Memory B cell (primary cell): Measurements from ENCODE around the gene MSMB.

Experiments used
- ATAC-seq: fragments of 150-1000 bp; cut with Tn5 transposase; 2 replicates; pipeline ENCODE4 v1.10.0; 2021; ENCODE audit warnings: low read depth, mild to moderate bottlenecking, moderate library complexity
- DNase-seq, 2 donors: peaks; one replicate each; pipeline ENCODE4 v3.0.0; 2022; ENCODE audit warnings: low spot score in 2 of 2
- H3K27ac Mint-ChIP-seq: one replicate; pipeline ENCODE4 v1.8.0; 2022; ENCODE audit warnings: mild to moderate bottlenecking, moderate library complexity, mixed read lengths
- H3K27me3 Mint-ChIP-seq: one replicate; pipeline ENCODE4 v1.8.0; 2022; ENCODE audit warnings: mixed read lengths
- H3K36me3 Mint-ChIP-seq: one replicate; pipeline ENCODE4 v1.8.0; 2022; ENCODE audit warnings: mild to moderate bottlenecking, mixed read lengths
- H3K4me1 Mint-ChIP-seq: one replicate; pipeline ENCODE4 v1.8.0; 2022; ENCODE audit warnings: mixed read lengths
- H3K4me3 Mint-ChIP-seq: one replicate; pipeline ENCODE4 v1.8.0; 2022; ENCODE audit warnings: mild to moderate bottlenecking, moderate library complexity, mixed read lengths
- H3K9me3 Mint-ChIP-seq: one replicate; pipeline ENCODE4 v1.8.0; 2022; ENCODE audit warnings: mixed read lengths

The MSMB gene

GRCh38 chr10:46031648-46032532, 14.2 kb downstream of the MSMB start:
- peak overlapping the region; percentile 58 for H3K27ac Mint-ChIP-seq
- no peaks in the 10 kb centered on the region for H3K9me3 Mint-ChIP-seq
- H3K4me3 Mint-ChIP-seq, result peak overlapping the region; percentile 39
- peaks cover 5% of the 10 kb centered on the region for H3K27me3 Mint-ChIP-seq
- peaks cover 3% of the 10 kb centered on the region for H3K36me3 Mint-ChIP-seq
- peaks cover 20% of the 10 kb centered on the region for H3K4me1 Mint-ChIP-seq
- DNase-seq (no peak), ATAC-seq (no peak)

GRCh38 chr10:46030091-46030937, 15.8 kb downstream of the MSMB start, which contains the start of gene NCOA4:
TSS of gene NCOA4 (minus strand) at chr10:46030623. CDS start at chr10:46016680, 13,943 bp downstream.
- Mint-ChIP-seq H3K36me3 (peaks cover 3% of the 10 kb centered on the region), H3K27ac (peak within 1 kb of the TSS; percentile 99), H3K27me3 (peaks cover under 1% of the 10 kb centered on the region), H3K4me1 (peaks cover 27% of the 10 kb centered on the region), H3K9me3 (no peaks in the 10 kb centered on the region), H3K4me3 (peak within 1 kb of the TSS; percentile 99)
- ATAC-seq, result peak; percentile 96
- DNase-seq, result peak; percentile 91

- H3K4me3 Mint-ChIP-seq, result peak overlapping the region; percentile 99
- DNase-seq, result no peak
- peak overlapping the region; percentile 99 for H3K27ac Mint-ChIP-seq
- H3K4me1 Mint-ChIP-seq, result peaks cover 33% of the 10 kb centered on the region
- peaks cover 3% of the 10 kb centered on the region for H3K36me3 Mint-ChIP-seq
- H3K27me3 Mint-ChIP-seq, result no peaks in the 10 kb centered on the region
- H3K9me3 Mint-ChIP-seq, result no peaks in the 10 kb centered on the region
- ATAC-seq, result no peak
These were observed 16.5 kb downstream of the MSMB start for GRCh38 chr10:46029461-46030030.

- ATAC-seq, result peak; percentile 26
- H3K27ac Mint-ChIP-seq, result peak overlapping the region; percentile 99
- peak in 1 of 2 donors; percentile 18 for DNase-seq
- H3K9me3 Mint-ChIP-seq, result no peaks in the 10 kb centered on the region
- peaks cover 36% of the 10 kb centered on the region for H3K4me1 Mint-ChIP-seq
- H3K36me3 Mint-ChIP-seq, result peaks cover 3% of the 10 kb centered on the region
- H3K4me3 Mint-ChIP-seq, result peak overlapping the region; percentile 99
- H3K27me3 Mint-ChIP-seq, result no peaks in the 10 kb centered on the region
These were observed 17.2 kb downstream of the MSMB start for GRCh38 chr10:46028584-46029460.

GRCh38 chr10:46026106-46026505, 20.0 kb downstream of the MSMB start:
- DNase-seq, result no peak
- H3K36me3 Mint-ChIP-seq, result peaks cover 3% of the 10 kb centered on the region
- H3K4me3 Mint-ChIP-seq, result no peak overlapping the region
- H3K4me1 Mint-ChIP-seq, result peaks cover 46% of the 10 kb centered on the region
- no peaks in the 10 kb centered on the region for H3K9me3 Mint-ChIP-seq
- no peaks in the 10 kb centered on the region for H3K27me3 Mint-ChIP-seq
- no peak for ATAC-seq
- H3K27ac Mint-ChIP-seq, result no peak overlapping the region

- Mint-ChIP-seq H3K9me3 (no peaks in the 10 kb centered on the region), H3K27ac (peak overlapping the region; percentile 10), H3K4me3 (no peak overlapping the region), H3K36me3 (peaks cover 3% of the 10 kb centered on the region), H3K27me3 (no peaks in the 10 kb centered on the region), H3K4me1 (peaks cover 48% of the 10 kb centered on the region)
- ATAC-seq (no peak), DNase-seq (no peak)
These were observed 20.7 kb downstream of the MSMB start for GRCh38 chr10:46025406-46025805.

GRCh38 chr10:46024948-46025347, 21.1 kb downstream of the MSMB start:
- H3K9me3 Mint-ChIP-seq, result no peaks in the 10 kb centered on the region
- H3K27me3 Mint-ChIP-seq, result no peaks in the 10 kb centered on the region
- no peak overlapping the region for H3K4me3 Mint-ChIP-seq
- peaks cover 3% of the 10 kb centered on the region for H3K36me3 Mint-ChIP-seq
- peaks cover 52% of the 10 kb centered on the region for H3K4me1 Mint-ChIP-seq
- peak overlapping the region; percentile 62 for H3K27ac Mint-ChIP-seq
- ATAC-seq (no peak), DNase-seq (no peak)

GRCh38 chr10:46022978-46023702, 22.9 kb downstream of the MSMB start:
- Mint-ChIP-seq H3K9me3 (no peaks in the 10 kb centered on the region), H3K27me3 (no peaks in the 10 kb centered on the region), H3K36me3 (peaks cover 3% of the 10 kb centered on the region), H3K27ac (peak overlapping the region; percentile 62), H3K4me3 (peak overlapping the region; percentile 88), H3K4me1 (peaks cover 53% of the 10 kb centered on the region)
- ATAC-seq, result peak; percentile 93
- peak; percentile 55 to 65 for DNase-seq

GRCh38 chr10:46020344-46020657, 25.8 kb downstream of the MSMB start:
- DNase-seq, result no peak
- H3K27ac Mint-ChIP-seq, result peak overlapping the region; percentile 89
- H3K9me3 Mint-ChIP-seq, result no peaks in the 10 kb centered on the region
- peaks cover 38% of the 10 kb centered on the region for H3K4me1 Mint-ChIP-seq
- H3K4me3 Mint-ChIP-seq, result no peak overlapping the region
- peaks cover 2% of the 10 kb centered on the region for H3K36me3 Mint-ChIP-seq
- ATAC-seq, result no peak
- H3K27me3 Mint-ChIP-seq, result no peaks in the 10 kb centered on the region

- DNase-seq, result no peak
- Mint-ChIP-seq H3K36me3 (peaks cover 4% of the 10 kb centered on the region), H3K4me1 (peaks cover 34% of the 10 kb centered on the region), H3K27me3 (no peaks in the 10 kb centered on the region), H3K27ac (peak overlapping the region; percentile 89), H3K9me3 (no peaks in the 10 kb centered on the region), H3K4me3 (peak overlapping the region; percentile 58)
- peak; percentile 47 for ATAC-seq
These were observed 26.3 kb downstream of the MSMB start for GRCh38 chr10:46019569-46020343.

- H3K4me3 Mint-ChIP-seq, result no peak overlapping the region
- H3K27me3 Mint-ChIP-seq, result no peaks in the 10 kb centered on the region
- DNase-seq, result no peak
- no peak for ATAC-seq
- peaks cover 29% of the 10 kb centered on the region for H3K4me1 Mint-ChIP-seq
- peaks cover 8% of the 10 kb centered on the region for H3K36me3 Mint-ChIP-seq
- no peaks in the 10 kb centered on the region for H3K9me3 Mint-ChIP-seq
- peak overlapping the region; percentile 89 for H3K27ac Mint-ChIP-seq
These were observed 26.9 kb downstream of the MSMB start for GRCh38 chr10:46019177-46019528.

- no peak overlapping the region for H3K4me3 Mint-ChIP-seq
- H3K9me3 Mint-ChIP-seq, result no peaks in the 10 kb centered on the region
- DNase-seq (no peak), ATAC-seq (no peak)
- no peaks in the 10 kb centered on the region for H3K27me3 Mint-ChIP-seq
- H3K36me3 Mint-ChIP-seq, result peaks cover 10% of the 10 kb centered on the region
- peak overlapping the region; percentile 75 for H3K27ac Mint-ChIP-seq
- peaks cover 29% of the 10 kb centered on the region for H3K4me1 Mint-ChIP-seq
These were observed 27.5 kb downstream of the MSMB start for GRCh38 chr10:46018453-46019176.
